ENCODE data around the gene MGLL. TPM values are rescaled to one million over a fixed set of nuclear protein-coding genes. Genes with fewer than 3 reads are reported as not detected.

MGLL gene
- total RNA-seq, 1 experiment from 2014 or later = 0.94 TPM

- POLR2A ChIA-PET = no interaction called here
- Mint-ChIP-seq H3K9me3 (peaks cover 4% of the 10 kb centered on the region), H3K4me1 (no peaks in the 10 kb centered on the region), H3K27ac (no peak overlapping the region), H3K27me3 (ENCODE audit: low read depth) (no peaks in the 10 kb centered on the region), H3K36me3 (0 out of 2 replicates have a peak, but pooled peaks cover under 1% of the 10 kb centered on the region), H3K4me3 (no peak overlapping the region)
- CTCF ChIA-PET = interaction anchor here (1.0 kb wide), 1 partner anchor 71 kb away, joined by 3 read pairs; no protein-coding TSS in a partner anchor
- no peak for DNase-seq (ENCODE audit: low spot score)
- no peak for ATAC-seq
- TF ChIP-seq E2F5 (CRISPR knock-in tag; IDR thresholded peaks at IDR 0.05) (no peak), MLX (CRISPR knock-in tag; IDR thresholded peaks at IDR 0.05) (no peak), IRF1 (CRISPR knock-in tag; IDR thresholded peaks at IDR 0.05) (no peak), CDX4 (CRISPR knock-in tag; IDR thresholded peaks at IDR 0.05; ENCODE audit: borderline replicate concordance) (no peak), HMGA2 (CRISPR knock-in tag; IDR thresholded peaks at IDR 0.05) (no peak), ZNF423 (CRISPR knock-in tag; IDR thresholded peaks at IDR 0.05) (no peak), NR1H2 (CRISPR knock-in tag; IDR thresholded peaks at IDR 0.05) (no peak)
Observed at GRCh38 chr3:127771746-127772145, 50.6 kb downstream of the MGLL start.

- no peak for TF ChIP-seq NR3C1 (CRISPR knock-in tag; conservative IDR thresholded peaks at IDR 0.05; ENCODE audit: low read depth)
- no peak for TF ChIP-seq GRHL2 (CRISPR knock-in tag; IDR thresholded peaks at IDR 0.05; ENCODE audit: insufficient replicate concordance, severe bottlenecking)
- no peak for TF ChIP-seq JAZF1 (CRISPR knock-in tag; IDR thresholded peaks at IDR 0.05)
- Mint-ChIP-seq H3K9me3 (no peaks in the 10 kb centered on the region), H3K36me3 (no peaks in the 10 kb centered on the region), H3K27me3 (ENCODE audit: low read depth) (no peaks in the 10 kb centered on the region), H3K27ac (no peak overlapping the region; the same call in 1 of the 2 replicates), H3K4me3 (no peak overlapping the region), H3K4me1 (no peaks in the 10 kb centered on the region)
- POLR2A ChIA-PET = no interaction called here
- DNase-seq (ENCODE audit: low spot score) = no peak
- CTCF ChIA-PET = no interaction called here
- no peak for ATAC-seq
Observed at GRCh38 chr3:127770671-127771355, 51.5 kb downstream of the MGLL start.

GRCh38 chr3:127769284-127770081 lies 52.8 kb downstream of the MGLL start:
- no peaks in the 10 kb centered on the region for H3K9me3 Mint-ChIP-seq
- CTCF ChIA-PET = interaction anchor here (1.9 kb wide), 1 partner anchor 90 kb away, joined by 4 read pairs; no protein-coding TSS in a partner anchor
- DNase-seq (ENCODE audit: low spot score) (no peak), ATAC-seq (no peak)
- H3K36me3 Mint-ChIP-seq = no peaks in the 10 kb centered on the region
- H3K27me3 Mint-ChIP-seq (ENCODE audit: low read depth) = no peaks in the 10 kb centered on the region
- H3K4me3 Mint-ChIP-seq = no peak overlapping the region
- POLR2A ChIA-PET = no interaction called here
- no peaks in the 10 kb centered on the region for H3K4me1 Mint-ChIP-seq
- no peak overlapping the region for H3K27ac Mint-ChIP-seq
- no peak for TF ChIP-seq MAX (CRISPR knock-in tag; IDR thresholded peaks at IDR 0.05)
- no peak for TF ChIP-seq USF1 (CRISPR knock-in tag; IDR thresholded peaks at IDR 0.05)
- no peak for TF ChIP-seq NFATC4 (CRISPR knock-in tag; IDR thresholded peaks at IDR 0.05)
- no peak for TF ChIP-seq PRRX2 (CRISPR knock-in tag; IDR thresholded peaks at IDR 0.05)
- TF ChIP-seq FOXJ3 (CRISPR knock-in tag; IDR thresholded peaks at IDR 0.05; ENCODE audit: borderline replicate concordance) = no peak
- TF ChIP-seq PRDM15 (CRISPR knock-in tag; IDR thresholded peaks at IDR 0.05) = no peak
- no peak for TF ChIP-seq SMAD4 (CRISPR knock-in tag; IDR thresholded peaks at IDR 0.05)
- TF ChIP-seq TEAD1 (CRISPR knock-in tag; IDR thresholded peaks at IDR 0.05) = no peak
- no peak for TF ChIP-seq NR1H2 (CRISPR knock-in tag; IDR thresholded peaks at IDR 0.05)
- TF ChIP-seq ATF1 (CRISPR knock-in tag; IDR thresholded peaks at IDR 0.05) = no peak
- no peak for TF ChIP-seq HMGXB4 (CRISPR knock-in tag; IDR thresholded peaks at IDR 0.05)
- no peak for TF ChIP-seq ZNF219 (CRISPR knock-in tag; IDR thresholded peaks at IDR 0.05; ENCODE audit: borderline replicate concordance)
